ENCODE results near the gene PLCL1.

Gene PLCL1

DNA sequence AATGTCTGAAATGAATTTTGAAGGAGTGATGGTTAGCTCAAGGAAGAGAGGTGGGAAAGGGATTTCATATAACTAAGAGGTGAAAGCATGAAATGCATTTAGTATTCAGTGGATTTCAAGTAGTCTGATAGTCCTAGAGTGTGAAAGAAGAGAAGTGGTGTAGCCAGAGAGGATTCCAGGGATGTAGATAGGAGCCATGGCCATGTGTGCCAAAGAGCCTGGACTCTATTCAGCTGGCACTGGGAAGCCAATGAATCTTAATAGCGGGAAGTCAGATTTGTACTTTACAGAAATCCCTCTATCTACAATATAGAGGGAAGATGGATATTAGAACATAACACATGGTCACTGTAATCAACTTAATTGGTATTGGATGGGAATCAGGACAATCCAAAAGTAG is 10.9 kb upstream of the PLCL1 start:
- Histone ChIP-seq H3K9me3 (ENCODE audit: control insufficient read depth, low read length) (no peaks in the 10 kb centered on the region), H3K4me1 (ENCODE audit: control insufficient read depth, insufficient read depth, low read length) (no peaks in the 10 kb centered on the region), H3K4me3 (ENCODE audit: insufficient read depth, low read depth, low read length) (no peak overlapping the region), H3K36me3 (ENCODE audit: control insufficient read depth, insufficient read depth, low read length) (no peaks in the 10 kb centered on the region), H3K27me3 (ENCODE audit: control insufficient read depth, insufficient read depth, low read length, poor library complexity, severe bottlenecking) (no peaks in the 10 kb centered on the region), H3K27ac (ENCODE audit: insufficient read depth, low read depth, low read length, poor library complexity, severe bottlenecking) (no peak overlapping the region)
- WGBS, 2 experiments = no CpG with 5 or more reads among the region's 1 CpG

DNA sequence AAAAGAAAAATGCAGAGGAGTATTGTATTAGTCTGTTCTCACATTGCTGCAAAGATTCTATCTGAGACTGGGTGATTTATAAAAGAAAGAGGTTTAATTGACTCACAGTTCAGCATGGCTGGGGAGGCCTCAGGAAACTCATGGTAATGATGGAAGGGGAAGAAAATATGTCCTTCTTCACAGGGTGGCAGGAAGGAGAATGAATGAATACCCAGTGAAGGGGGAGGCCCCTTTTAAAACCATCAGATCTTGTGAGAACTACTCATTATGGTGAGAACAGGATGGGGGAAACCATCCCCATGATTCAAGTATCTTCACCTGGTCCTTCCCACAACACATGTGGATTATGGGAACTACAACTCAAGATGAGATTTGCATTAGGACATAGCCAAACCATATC is 9.1 kb upstream of the PLCL1 start:
- Histone ChIP-seq H3K4me3 (ENCODE audit: insufficient read depth, low read depth, low read length) (no peak overlapping the region), H3K27me3 (ENCODE audit: control insufficient read depth, insufficient read depth, low read length, poor library complexity, severe bottlenecking) (no peaks in the 10 kb centered on the region), H3K9me3 (ENCODE audit: control insufficient read depth, low read length) (no peaks in the 10 kb centered on the region), H3K36me3 (ENCODE audit: control insufficient read depth, insufficient read depth, low read length) (no peaks in the 10 kb centered on the region), H3K4me1 (ENCODE audit: control insufficient read depth, insufficient read depth, low read length) (no peaks in the 10 kb centered on the region), H3K27ac (ENCODE audit: insufficient read depth, low read depth, low read length, poor library complexity, severe bottlenecking) (no peak overlapping the region)

DNA sequence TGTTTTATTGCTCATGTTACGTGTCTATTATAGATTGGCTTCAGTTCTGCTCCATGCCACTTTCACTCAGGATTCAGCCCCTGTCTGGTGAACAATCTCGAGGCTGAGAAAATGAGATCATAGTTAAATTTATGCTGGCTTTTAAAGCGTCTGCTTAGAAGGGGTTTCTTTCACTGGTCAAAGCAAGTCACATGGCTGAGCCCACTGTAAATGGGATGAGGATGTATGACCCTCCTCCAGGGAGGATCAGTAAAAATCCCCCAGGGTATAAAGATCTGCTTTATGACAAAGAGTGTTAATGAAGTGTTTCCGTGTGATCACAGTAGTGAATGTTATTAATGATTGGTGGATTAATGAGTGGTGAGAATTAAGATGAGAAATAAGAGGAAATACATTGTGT is 6.2 kb upstream of the PLCL1 start:
- Histone ChIP-seq H3K4me3 (ENCODE audit: insufficient read depth, low read depth, low read length) (no peak overlapping the region), H3K27ac (ENCODE audit: insufficient read depth, low read depth, low read length, poor library complexity, severe bottlenecking) (no peak overlapping the region), H3K4me1 (ENCODE audit: control insufficient read depth, insufficient read depth, low read length) (no peaks in the 10 kb centered on the region), H3K9me3 (ENCODE audit: control insufficient read depth, low read length) (no peaks in the 10 kb centered on the region), H3K27me3 (ENCODE audit: control insufficient read depth, insufficient read depth, low read length, poor library complexity, severe bottlenecking) (no peaks in the 10 kb centered on the region), H3K36me3 (ENCODE audit: control insufficient read depth, insufficient read depth, low read length) (no peaks in the 10 kb centered on the region)
- WGBS, 2 experiments = 79 to 89% methylated on average over 4 of the region's 4 CpGs

DNA sequence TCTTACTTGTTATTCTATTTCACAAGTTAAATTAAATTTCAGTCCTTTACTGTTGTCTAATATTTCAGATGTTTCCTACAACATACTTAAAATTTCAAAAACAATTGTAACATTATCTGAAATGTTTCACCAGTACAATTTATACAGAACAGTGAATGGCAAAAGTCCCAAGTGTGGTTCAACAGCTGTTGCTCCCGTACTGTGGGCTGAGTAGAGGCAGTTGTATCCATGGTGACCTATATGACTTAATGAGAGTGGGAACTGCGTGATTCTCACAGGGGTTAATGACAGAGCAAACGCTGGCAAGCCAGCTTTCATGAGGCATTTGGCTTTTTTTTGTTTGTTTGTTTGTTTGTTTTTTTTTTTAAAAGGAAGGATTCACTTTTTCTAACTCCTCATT is 5.3 kb upstream of the PLCL1 start:
- WGBS, 2 experiments = 71 to 82% methylated on average over 3 of the region's 3 CpGs

DNA sequence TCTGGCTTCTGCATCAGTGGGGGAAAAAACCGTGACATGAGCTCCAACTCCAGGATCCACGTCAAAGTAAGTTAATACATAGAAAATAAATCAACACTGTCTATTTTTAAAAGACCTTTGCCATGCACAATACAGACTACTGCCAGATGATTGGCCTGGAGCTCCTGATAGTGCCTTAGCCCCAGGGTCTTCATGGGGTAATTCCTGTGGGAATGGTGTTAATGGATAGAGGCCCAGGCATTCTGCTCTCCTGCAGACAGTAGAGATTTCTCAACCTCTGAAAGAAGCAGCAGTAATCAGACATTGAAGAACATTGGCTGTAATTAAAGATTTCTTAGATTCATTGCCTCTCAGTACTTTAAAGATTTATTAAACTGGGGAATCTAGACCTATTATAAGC is 4.3 kb upstream of the PLCL1 start:
- Histone ChIP-seq H3K36me3 (ENCODE audit: control insufficient read depth, insufficient read depth, low read length) (no peaks in the 10 kb centered on the region), H3K4me3 (ENCODE audit: insufficient read depth, low read depth, low read length) (no peak overlapping the region), H3K9me3 (ENCODE audit: control insufficient read depth, low read length) (no peaks in the 10 kb centered on the region), H3K27ac (ENCODE audit: insufficient read depth, low read depth, low read length, poor library complexity, severe bottlenecking) (no peak overlapping the region), H3K27me3 (ENCODE audit: control insufficient read depth, insufficient read depth, low read length, poor library complexity, severe bottlenecking) (peaks cover 15% of the 10 kb centered on the region), H3K4me1 (ENCODE audit: control insufficient read depth, insufficient read depth, low read length) (peaks cover 5% of the 10 kb centered on the region)
- WGBS, 2 experiments = 79 to 81% methylated on average over 2 of the region's 2 CpGs

More for the DNA sequence above, 5.3 kb upstream of the PLCL1 start:
- Histone ChIP-seq H3K4me3 (ENCODE audit: insufficient read depth, low read depth, low read length) (no peak overlapping the region), H3K4me1 (ENCODE audit: control insufficient read depth, insufficient read depth, low read length) (peaks cover 4% of the 10 kb centered on the region), H3K9me3 (ENCODE audit: control insufficient read depth, low read length) (no peaks in the 10 kb centered on the region), H3K36me3 (ENCODE audit: control insufficient read depth, insufficient read depth, low read length) (no peaks in the 10 kb centered on the region), H3K27ac (ENCODE audit: insufficient read depth, low read depth, low read length, poor library complexity, severe bottlenecking) (no peak overlapping the region), H3K27me3 (ENCODE audit: control insufficient read depth, insufficient read depth, low read length, poor library complexity, severe bottlenecking) (peaks cover 7% of the 10 kb centered on the region)

DNA sequence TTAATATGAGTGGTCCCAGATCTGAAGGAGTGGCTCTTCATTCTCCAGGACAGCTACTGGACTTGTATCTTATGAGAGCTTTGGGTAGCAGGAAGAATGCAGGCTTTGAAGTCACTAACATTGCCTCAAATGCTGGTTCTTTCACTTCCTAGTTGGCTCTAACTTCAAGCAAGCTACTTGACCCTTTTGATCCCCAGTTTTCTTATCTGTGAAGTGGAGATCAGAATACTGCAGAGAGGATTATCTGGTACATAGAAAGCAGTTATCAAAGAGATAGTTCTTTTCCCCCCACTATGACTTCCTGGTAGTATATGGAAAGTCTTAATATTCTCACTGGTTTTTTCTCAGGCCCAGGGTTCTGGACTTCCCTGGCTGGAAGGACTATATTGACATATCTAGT is 3.4 kb upstream of the PLCL1 start:
- Histone ChIP-seq H3K9me3 (ENCODE audit: control insufficient read depth, low read length) (no peaks in the 10 kb centered on the region), H3K36me3 (ENCODE audit: control insufficient read depth, insufficient read depth, low read length) (no peaks in the 10 kb centered on the region), H3K27me3 (ENCODE audit: control insufficient read depth, insufficient read depth, low read length, poor library complexity, severe bottlenecking) (peaks cover 24% of the 10 kb centered on the region), H3K4me1 (ENCODE audit: control insufficient read depth, insufficient read depth, low read length) (peaks cover 5% of the 10 kb centered on the region), H3K27ac (ENCODE audit: insufficient read depth, low read depth, low read length, poor library complexity, severe bottlenecking) (no peak overlapping the region), H3K4me3 (ENCODE audit: insufficient read depth, low read depth, low read length) (no peak overlapping the region)

DNA sequence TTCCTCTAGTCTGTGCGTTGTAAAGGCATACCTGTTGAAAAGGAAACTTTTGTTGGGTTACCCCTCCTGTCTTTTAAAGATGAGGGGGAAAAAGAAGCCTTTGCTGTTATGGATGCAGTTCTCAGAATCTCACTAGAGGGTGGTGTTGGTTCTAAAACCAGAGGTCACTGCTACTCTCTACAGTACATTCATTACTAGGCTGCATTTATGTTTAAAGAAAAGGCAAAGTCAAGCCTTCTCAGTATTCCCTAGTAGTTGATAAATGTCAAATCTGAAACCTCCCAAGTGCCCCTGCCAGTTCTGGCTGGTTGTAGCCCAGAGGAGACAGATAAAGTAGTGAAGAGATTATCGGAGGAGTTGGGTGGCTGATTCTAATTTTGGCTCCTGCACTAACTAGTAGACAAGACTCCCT is 1.4 kb upstream of the PLCL1 start:
- no peaks in the 10 kb centered on the region for H3K9me3 ChIP-seq (ENCODE audit: control insufficient read depth, low read length)
- H3K27ac ChIP-seq (ENCODE audit: insufficient read depth, low read depth, low read length, poor library complexity, severe bottlenecking) = no peak overlapping the region
- H3K36me3 ChIP-seq (ENCODE audit: control insufficient read depth, insufficient read depth, low read length) = no peaks in the 10 kb centered on the region
- H3K4me1 ChIP-seq (ENCODE audit: control insufficient read depth, insufficient read depth, low read length) = peaks cover 5% of the 10 kb centered on the region
- 9 to 52% methylated on average over 1 to 2 of the region's 2 CpGs for WGBS, 2 experiments
- H3K4me3 ChIP-seq (ENCODE audit: insufficient read depth, low read depth, low read length) = no peak overlapping the region
- peaks cover 44% of the 10 kb centered on the region for H3K27me3 ChIP-seq (ENCODE audit: control insufficient read depth, insufficient read depth, low read length, poor library complexity, severe bottlenecking)

DNA sequence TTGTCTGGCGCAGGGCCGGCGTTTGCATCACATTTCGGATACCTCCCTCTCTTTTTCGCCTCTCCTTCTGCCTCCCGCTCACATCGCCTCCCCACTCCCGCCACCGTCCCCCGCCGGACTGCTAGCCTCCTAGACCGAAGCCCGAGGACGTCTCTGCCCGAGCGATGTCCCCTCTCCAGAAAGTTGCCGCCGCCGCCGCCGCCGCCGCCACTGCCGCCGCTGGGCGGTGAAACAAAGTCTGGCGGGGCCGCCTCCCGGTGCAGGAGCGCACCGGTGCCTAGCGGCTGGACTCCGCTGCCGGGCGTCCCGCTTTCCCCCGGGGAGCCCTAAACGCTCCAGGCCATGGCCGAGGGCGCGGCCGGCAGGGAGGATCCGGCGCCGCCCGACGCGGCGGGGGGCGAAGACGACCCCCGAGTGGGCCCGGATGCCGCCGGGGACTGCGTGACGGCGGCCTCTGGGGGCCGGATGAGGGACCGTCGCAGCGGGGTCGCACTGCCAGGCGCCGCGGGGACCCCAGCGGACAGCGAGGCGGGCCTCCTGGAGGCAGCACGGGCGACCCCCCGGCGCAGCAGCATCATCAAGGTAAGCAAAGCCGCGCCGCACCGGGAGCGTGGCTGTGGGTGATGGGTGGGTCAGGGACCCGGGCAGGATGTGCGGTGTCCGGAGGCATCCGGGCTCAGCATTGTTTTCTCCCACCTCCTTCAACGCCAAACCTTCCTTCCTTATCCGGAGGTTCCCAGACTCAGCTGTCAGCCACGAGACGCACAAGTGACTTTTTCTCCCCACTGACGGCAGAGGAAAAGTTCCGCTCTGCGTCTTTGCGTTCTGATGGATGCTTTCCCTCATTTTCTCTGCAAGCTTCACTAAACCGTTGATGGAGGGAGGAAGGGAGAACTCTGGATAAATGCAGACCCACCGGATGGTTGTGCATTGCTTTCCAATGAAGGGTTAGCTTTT is 643 bp downstream of the PLCL1 start:
- H3K4me1 ChIP-seq (ENCODE audit: control insufficient read depth, insufficient read depth, low read length) = peaks cover 5% of the 10 kb centered on the region
- H3K9me3 ChIP-seq (ENCODE audit: control insufficient read depth, low read length) = no peaks in the 10 kb centered on the region
- H3K27me3 ChIP-seq (ENCODE audit: control insufficient read depth, insufficient read depth, low read length, poor library complexity, severe bottlenecking) = peaks cover 46% of the 10 kb centered on the region
- no peaks in the 10 kb centered on the region for H3K36me3 ChIP-seq (ENCODE audit: control insufficient read depth, insufficient read depth, low read length)
- H3K4me3 ChIP-seq (ENCODE audit: insufficient read depth, low read depth, low read length) = peak overlapping the region; percentile 54
- H3K27ac ChIP-seq (ENCODE audit: insufficient read depth, low read depth, low read length, poor library complexity, severe bottlenecking) = no peak overlapping the region
- WGBS, 2 experiments = 1% methylated on average over 92 of the region's 92 CpGs

DNA sequence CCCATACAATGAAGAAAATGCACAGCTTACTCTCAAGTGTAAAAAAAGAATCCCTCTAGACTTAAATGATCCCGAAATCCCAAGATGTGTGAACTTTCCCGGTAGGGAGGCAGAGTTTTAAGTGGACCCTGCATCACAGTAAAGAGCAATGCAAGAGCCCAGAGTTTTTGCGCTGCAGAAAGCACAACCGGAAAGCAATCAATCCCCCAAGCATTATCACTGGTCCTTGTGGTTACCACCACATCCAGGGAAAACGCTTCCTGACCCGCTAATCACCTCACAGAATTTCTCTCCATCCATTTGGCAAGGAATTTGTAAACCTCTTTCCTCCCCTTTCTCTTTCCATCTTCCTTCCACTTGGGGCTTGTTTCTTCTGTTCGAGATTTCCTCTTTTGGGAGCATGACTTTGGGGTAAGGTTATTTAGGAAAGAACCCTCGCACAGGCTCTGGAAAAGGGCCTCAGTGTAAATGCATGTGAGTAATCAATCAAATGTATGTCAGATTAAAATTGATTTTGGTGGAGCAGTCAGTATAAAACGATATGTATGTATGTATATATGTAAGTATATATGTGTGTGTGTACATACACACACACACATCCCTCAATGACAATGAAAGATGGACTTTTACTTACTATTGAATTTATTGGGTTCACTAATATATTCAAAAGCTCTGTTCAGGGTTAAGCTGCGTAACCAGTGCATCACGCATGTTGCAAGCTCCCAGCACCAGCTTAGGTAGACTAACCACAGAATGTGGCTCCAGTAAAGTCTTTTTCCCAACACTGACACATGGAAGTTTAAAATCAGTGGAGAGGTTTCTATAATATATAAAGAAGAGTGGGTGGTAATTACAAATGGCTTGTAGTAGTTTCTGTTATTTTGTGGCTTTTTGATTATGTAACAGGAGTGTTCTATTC is 1.6 kb downstream of the PLCL1 start:
- Histone ChIP-seq H3K4me3 (ENCODE audit: insufficient read depth, low read depth, low read length) (peak overlapping the region; percentile 54), H3K4me1 (ENCODE audit: control insufficient read depth, insufficient read depth, low read length) (peaks cover 5% of the 10 kb centered on the region), H3K9me3 (ENCODE audit: control insufficient read depth, low read length) (no peaks in the 10 kb centered on the region), H3K27ac (ENCODE audit: insufficient read depth, low read depth, low read length, poor library complexity, severe bottlenecking) (no peak overlapping the region), H3K36me3 (ENCODE audit: control insufficient read depth, insufficient read depth, low read length) (no peaks in the 10 kb centered on the region), H3K27me3 (ENCODE audit: control insufficient read depth, insufficient read depth, low read length, poor library complexity, severe bottlenecking) (peaks cover 46% of the 10 kb centered on the region)
- WGBS, 2 experiments = 40 to 50% methylated on average over 10 of the region's 11 CpGs

DNA sequence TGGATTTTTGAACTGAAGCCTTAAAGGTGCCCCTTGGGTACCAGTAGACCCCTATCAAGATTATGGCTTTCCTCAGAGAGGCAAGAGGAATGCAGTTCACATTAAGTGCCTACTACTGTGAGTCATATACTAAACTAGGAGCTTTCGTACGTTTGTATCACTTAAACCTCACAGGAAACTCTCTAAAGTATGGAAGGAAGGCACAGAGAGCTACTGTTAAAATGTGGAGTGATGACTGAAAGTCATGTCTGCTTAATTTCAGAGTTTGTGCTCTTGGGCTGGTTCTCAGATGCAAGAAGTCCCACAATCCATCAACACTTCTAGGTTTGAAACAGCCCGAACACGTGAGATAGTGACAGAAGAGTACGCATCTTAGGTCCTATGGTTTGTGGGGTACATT is 4.7 kb downstream of the PLCL1 start:
- no peaks in the 10 kb centered on the region for H3K36me3 ChIP-seq (ENCODE audit: control insufficient read depth, insufficient read depth, low read length)
- H3K27me3 ChIP-seq (ENCODE audit: control insufficient read depth, insufficient read depth, low read length, poor library complexity, severe bottlenecking) = peaks cover 39% of the 10 kb centered on the region
- peaks cover under 1% of the 10 kb centered on the region for H3K4me1 ChIP-seq (ENCODE audit: control insufficient read depth, insufficient read depth, low read length)
- no peaks in the 10 kb centered on the region for H3K9me3 ChIP-seq (ENCODE audit: control insufficient read depth, low read length)
- H3K27ac ChIP-seq (ENCODE audit: insufficient read depth, low read depth, low read length, poor library complexity, severe bottlenecking) = no peak overlapping the region
- no peak overlapping the region for H3K4me3 ChIP-seq (ENCODE audit: insufficient read depth, low read depth, low read length)
- WGBS, 2 experiments = 91 to 94% methylated on average over 4 to 5 of the region's 5 CpGs

All from ectodermal cell (in vitro differentiated cells).